ENCODE data around the gene PLCG1. TPM values are rescaled to one million over a fixed set of nuclear protein-coding genes. Genes with fewer than 3 reads are reported as not detected.

Gene PLCG1
- polyA plus RNA-seq, 1 donor (not counting 4 experiments of a cell fraction or from before 2014, with no cell fraction given): 41.5 TPM

DNA sequence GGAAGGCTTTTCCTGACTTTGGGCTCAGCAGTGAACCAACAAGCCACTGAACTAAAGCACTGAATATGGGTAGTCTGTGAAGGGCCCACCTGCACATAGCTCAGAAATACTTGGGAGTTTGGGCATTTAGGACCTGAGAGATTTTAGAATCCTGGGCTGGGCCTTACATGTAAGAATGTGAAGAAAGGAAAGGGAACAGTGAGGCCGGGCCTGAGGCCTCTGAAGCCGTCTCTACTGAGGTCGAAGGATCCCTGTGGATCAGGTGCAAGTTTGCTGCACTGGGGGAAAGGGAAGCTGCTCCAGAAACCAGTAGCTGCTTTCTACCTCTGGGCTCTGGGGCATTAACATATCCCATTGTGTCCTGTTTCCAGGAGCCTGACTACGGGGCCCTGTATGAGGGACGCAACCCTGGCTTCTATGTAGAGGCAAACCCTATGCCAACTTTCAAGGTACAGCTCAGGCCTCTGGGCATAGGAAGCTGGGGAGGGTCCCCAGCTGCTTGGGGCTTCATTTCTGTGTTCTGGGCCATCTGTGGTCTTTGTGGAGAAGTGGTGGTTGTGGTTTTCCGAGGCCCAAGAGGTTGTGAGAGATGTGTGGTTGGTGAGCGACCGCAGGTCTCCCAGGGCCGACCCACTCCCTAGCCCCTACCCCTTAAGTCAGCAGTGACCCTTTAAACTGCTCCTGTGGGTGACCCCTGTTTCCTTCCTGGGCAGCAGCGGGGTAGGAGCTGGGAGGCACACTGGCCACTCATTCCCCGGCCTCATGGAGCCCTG is 30.3 kb downstream of the PLCG1 start:
- H3K36me3 ChIP-seq (ENCODE audit: control insufficient read depth in 2 of 2, extremely low read depth in 1 of 2, insufficient read depth in 2 of 2, low read length in 2 of 2): peaks cover 46 to 70% of the 10 kb centered on the region in 2 experiments
- H3K9me1 ChIP-seq (ENCODE audit: control insufficient read depth, extremely low read depth, insufficient read depth, low read length): peaks cover 5% of the 10 kb centered on the region
- no peak for FAIRE-seq

GRCh38 chr20:41168281-41169161 is 31.2 kb downstream of the PLCG1 start:
- peaks cover 30% of the 10 kb centered on the region for H3K4me1 ChIP-seq (ENCODE audit: control insufficient read depth, extremely low read depth, insufficient read depth, low read length)
- H3K4me2 ChIP-seq (ENCODE audit: control insufficient read depth, extremely low read depth, insufficient read depth, low read depth, low read length): no peak overlapping the region
- no peaks in the 10 kb centered on the region for H4K20me1 ChIP-seq (ENCODE audit: control insufficient read depth, extremely low read depth, insufficient read depth, low read length)
- no peak overlapping the region for H2AFZ ChIP-seq (ENCODE audit: control insufficient read depth, low read length)
- DNase-seq (ENCODE audit: low read depth, low spot score) (no peak), FAIRE-seq (no peak)
- no peaks in the 10 kb centered on the region for H3K27me3 ChIP-seq (ENCODE audit: control insufficient read depth, extremely low read depth, insufficient read depth, low read length)
- no peaks in the 10 kb centered on the region for H3K9me3 ChIP-seq (ENCODE audit: control insufficient read depth, low read depth, low read length)
- dilution Hi-C loops (cut with MboI; ENCODE audit: extremely low pct_ligation_motif_present, low sequenced_read_pairs): no loop called here
- H3K36me3 ChIP-seq (ENCODE audit: control insufficient read depth in 2 of 2, extremely low read depth in 1 of 2, insufficient read depth in 2 of 2, low read length in 2 of 2): peaks cover 46 to 65% of the 10 kb centered on the region in 2 experiments
- H3K4me3 ChIP-seq (ENCODE audit: control insufficient read depth in 2 of 3, extremely low read depth in 1 of 3, insufficient read depth in 2 of 3, low read depth in 1 of 3, low read length in 3 of 3): no peak overlapping the region
- H3K9ac ChIP-seq (ENCODE audit: control insufficient read depth, extremely low read depth, insufficient read depth, low read length): no peak overlapping the region
- H3K27ac ChIP-seq (ENCODE audit: control insufficient read depth, insufficient read depth, low read length): no peak overlapping the region
- TF ChIP-seq CTCF (optimal IDR thresholded peaks at IDR 0.05 in 1 of 3, IDR thresholded peaks at IDR 0.05 in 1 of 3, conservative IDR thresholded peaks at IDR 0.05 in 1 of 3; ENCODE audit: extremely low read depth in 1 of 3, insufficient read depth in 2 of 3, low read length in 3 of 3) (no peak), EZH2 (IDR thresholded peaks at IDR 0.05; ENCODE audit: low read length) (no peak)
- H3K9me1 ChIP-seq (ENCODE audit: control insufficient read depth, extremely low read depth, insufficient read depth, low read length): peaks cover 5% of the 10 kb centered on the region
- H3K79me2 ChIP-seq (ENCODE audit: control insufficient read depth, insufficient read depth, low read length): no peaks in the 10 kb centered on the region

More for the DNA sequence above, 30.3 kb downstream of the PLCG1 start:
- H3K27ac ChIP-seq (ENCODE audit: control insufficient read depth, insufficient read depth, low read length): no peak overlapping the region
- no peak overlapping the region for H3K4me3 ChIP-seq (ENCODE audit: control insufficient read depth in 2 of 3, extremely low read depth in 1 of 3, insufficient read depth in 2 of 3, low read depth in 1 of 3, low read length in 3 of 3)
- dilution Hi-C loops (cut with MboI; ENCODE audit: extremely low pct_ligation_motif_present, low sequenced_read_pairs): no loop called here
- H3K9ac ChIP-seq (ENCODE audit: control insufficient read depth, extremely low read depth, insufficient read depth, low read length): no peak overlapping the region
- H3K4me1 ChIP-seq (ENCODE audit: control insufficient read depth, extremely low read depth, insufficient read depth, low read length): peaks cover 27% of the 10 kb centered on the region
- no peak overlapping the region for H2AFZ ChIP-seq (ENCODE audit: control insufficient read depth, low read length)
- H3K27me3 ChIP-seq (ENCODE audit: control insufficient read depth, extremely low read depth, insufficient read depth, low read length): no peaks in the 10 kb centered on the region
- no peaks in the 10 kb centered on the region for H3K9me3 ChIP-seq (ENCODE audit: control insufficient read depth, low read depth, low read length)
- no peak overlapping the region for H3K4me2 ChIP-seq (ENCODE audit: control insufficient read depth, extremely low read depth, insufficient read depth, low read depth, low read length)
- no peak for DNase-seq (ENCODE audit: low read depth, low spot score)
- no peaks in the 10 kb centered on the region for H4K20me1 ChIP-seq (ENCODE audit: control insufficient read depth, extremely low read depth, insufficient read depth, low read length)
- TF ChIP-seq EZH2 (IDR thresholded peaks at IDR 0.05; ENCODE audit: low read length) (no peak), CTCF (optimal IDR thresholded peaks at IDR 0.05 in 1 of 3, IDR thresholded peaks at IDR 0.05 in 1 of 3, conservative IDR thresholded peaks at IDR 0.05 in 1 of 3; ENCODE audit: extremely low read depth in 1 of 3, insufficient read depth in 2 of 3, low read length in 3 of 3) (no peak)
- H3K79me2 ChIP-seq (ENCODE audit: control insufficient read depth, insufficient read depth, low read length): no peaks in the 10 kb centered on the region
